Endothelial cell of hepatic sinusoid (primary cell): Measurements from ENCODE around the gene FAM168A.

Source experiments
- in situ Hi-C: cut with HindIII; loops from 2 replicates; pipeline ENCODE4 v1.10.0; 2017; ENCODE audit warnings: low sequenced_read_pairs

FAM168A gene

DNA sequence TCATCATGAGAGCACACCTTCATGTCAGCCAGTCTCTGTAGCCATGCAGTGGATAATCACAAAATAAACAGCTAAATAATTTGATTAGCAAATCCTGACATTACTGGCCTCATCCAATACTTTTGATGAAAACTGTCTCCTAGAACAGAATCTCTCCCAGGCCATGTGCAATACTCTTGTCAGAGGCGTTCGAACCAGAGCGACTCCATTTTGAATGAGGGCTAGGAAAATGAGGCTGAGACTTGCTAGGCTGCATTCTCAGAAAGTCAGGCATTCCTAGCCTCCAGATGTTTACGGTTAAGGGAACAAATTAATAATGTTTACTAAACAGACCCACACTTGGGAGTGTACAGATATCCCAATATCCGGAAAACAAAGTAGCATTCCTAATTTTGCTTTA is 69.9 kb downstream of the FAM168A start:
- in situ Hi-C loops = no loop called here

DNA sequence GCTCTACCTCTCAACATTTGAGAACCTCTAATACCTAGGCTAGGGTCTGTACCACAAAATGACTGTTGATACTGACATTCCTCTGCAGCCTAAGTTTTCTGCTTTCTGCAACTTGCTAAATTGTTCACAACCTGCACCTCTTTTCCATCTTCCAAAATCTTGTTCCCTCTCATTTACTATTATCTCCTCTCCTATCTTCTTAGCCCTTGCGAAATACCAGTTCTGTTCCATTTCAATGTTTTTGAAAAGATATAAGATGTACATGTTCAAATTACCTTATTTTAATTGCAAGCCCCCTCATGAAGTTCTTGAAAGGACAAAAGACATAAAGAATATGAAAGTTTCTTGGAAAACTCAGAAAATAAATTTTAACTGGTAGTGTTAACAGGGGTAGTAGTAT is 72.3 kb downstream of the FAM168A start:
- in situ Hi-C loops = no loop called here

GRCh38 chr11:73524774-73525173 is 73.1 kb downstream of the FAM168A start:
- in situ Hi-C loops = no loop called here

DNA sequence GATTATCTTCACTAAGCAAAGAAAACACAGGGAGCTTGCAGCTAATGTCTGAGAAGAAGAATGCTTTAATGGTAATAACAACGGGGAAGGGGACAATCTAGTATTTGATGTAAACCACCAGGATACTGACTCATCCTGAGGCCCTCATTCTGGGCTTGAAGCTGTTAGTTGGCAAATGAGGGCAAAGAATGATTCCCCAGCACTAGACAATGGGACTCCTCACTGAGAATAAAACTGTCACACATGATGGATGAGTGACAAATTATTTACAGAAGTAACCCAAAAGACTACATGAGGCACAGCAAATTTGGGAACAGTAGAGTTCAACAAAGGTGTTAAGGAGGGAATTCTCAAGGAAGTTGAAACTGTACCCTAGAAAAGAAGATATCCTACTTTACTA is 76.3 kb downstream of the FAM168A start:
- in situ Hi-C loops = no loop called here

GRCh38 chr11:73520353-73521061 is 77.4 kb downstream of the FAM168A start:
- in situ Hi-C loops = no loop called here

DNA sequence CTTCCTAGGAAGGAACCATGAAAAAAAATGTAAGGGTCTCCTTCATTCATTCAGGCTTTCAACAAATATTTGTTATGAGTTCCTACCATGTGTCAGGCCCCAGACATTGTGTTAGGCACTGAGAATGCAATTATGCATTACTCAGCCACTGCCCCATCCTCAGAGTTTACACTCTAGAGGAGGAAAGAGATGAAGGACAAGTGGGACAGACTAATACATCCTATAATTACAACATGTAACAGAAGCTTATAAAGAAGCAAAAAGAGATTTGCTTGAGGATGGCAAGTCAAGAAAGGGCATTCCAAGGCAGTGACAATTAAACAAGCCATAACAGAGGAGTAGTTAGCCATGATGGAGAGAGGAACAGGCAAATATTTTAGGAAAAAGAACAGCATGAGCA is 78.6 kb downstream of the FAM168A start:
- in situ Hi-C loops = no loop called here

GRCh38 chr11:73518195-73518594 is 79.7 kb downstream of the FAM168A start:
- in situ Hi-C loops = no loop called here

- in situ Hi-C loops = no loop called here
Observed at GRCh38 chr11:73516080-73516479, 81.8 kb downstream of the FAM168A start.

DNA sequence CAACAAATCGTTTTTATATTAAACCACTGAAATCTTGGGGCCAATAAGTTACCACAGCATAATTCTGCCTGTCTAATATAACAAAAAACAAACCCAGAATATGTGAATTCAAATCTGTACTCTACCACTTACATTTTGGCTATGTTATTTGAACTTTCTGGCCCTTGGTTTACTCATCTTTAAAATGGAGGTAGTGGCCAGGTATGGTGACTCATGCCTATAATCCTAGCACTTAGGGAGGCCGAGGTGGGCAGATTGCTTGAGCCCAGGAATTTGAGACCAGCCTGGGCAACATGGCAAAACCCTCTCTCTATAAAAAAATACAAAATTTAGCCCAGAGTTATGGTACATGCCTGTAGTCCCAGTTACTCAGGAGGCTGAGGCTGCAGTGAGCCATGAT is 84.2 kb downstream of the FAM168A start:
- in situ Hi-C loops = no loop called here

DNA sequence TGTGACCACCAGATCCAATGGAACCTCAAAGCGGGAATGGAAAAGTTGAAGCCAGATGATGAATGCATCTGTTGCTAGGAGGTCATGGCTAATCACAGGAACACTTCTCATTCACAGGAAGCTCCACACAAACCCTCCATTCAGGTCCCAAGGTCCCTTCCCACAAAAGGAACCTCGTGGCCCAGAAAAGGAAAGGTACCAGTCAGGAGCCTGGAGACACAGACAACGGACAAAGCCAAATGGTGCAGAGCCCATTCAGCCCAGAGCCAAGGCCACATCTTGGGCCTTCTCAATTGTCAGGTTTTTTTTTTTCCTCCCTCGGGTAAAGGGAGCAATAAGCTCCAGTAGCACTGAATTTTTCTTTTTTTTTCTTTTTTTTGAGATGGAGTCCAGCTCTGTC is 87.0 kb downstream of the FAM168A start:
- in situ Hi-C loops = no loop called here

DNA sequence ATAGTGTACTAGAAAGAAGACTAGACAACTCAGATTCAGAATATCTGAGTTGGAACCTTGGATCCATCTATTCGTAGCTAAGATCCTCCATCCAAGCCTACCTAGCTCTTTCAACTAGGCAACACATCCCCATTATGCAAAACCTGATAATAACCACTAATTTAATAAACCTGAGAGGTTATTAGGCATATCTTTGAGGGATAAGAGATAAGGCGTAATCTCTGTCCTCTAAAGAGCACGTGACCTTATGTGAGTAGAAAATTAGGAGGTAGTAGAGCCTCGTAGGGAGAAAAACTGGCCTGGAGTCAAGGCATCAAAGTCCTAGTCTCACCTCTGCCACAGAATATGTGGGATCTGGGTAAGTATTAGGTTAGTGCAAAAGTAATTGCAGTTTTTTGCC is 87.8 kb downstream of the FAM168A start:
- in situ Hi-C loops = no loop called here

DNA sequence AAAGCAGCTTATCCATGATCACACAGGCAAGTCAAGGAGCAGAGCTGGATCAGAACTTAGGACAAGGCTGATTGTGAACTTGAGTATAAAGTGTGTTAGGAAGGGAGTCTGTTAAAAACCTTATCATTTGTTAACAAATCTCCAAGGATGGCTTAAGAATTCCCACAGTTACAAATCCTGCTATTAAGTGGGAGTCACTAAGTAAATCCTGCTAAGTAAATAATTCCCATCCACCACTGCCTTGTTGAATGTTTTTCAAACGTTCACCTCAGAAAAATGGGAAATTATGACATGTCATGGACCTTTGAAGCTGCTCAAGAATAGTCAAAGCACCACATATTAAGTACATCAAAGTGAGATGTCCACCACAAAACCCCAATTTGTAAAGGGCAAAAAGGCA is 88.7 kb downstream of the FAM168A start:
- in situ Hi-C loops = no loop called here

DNA sequence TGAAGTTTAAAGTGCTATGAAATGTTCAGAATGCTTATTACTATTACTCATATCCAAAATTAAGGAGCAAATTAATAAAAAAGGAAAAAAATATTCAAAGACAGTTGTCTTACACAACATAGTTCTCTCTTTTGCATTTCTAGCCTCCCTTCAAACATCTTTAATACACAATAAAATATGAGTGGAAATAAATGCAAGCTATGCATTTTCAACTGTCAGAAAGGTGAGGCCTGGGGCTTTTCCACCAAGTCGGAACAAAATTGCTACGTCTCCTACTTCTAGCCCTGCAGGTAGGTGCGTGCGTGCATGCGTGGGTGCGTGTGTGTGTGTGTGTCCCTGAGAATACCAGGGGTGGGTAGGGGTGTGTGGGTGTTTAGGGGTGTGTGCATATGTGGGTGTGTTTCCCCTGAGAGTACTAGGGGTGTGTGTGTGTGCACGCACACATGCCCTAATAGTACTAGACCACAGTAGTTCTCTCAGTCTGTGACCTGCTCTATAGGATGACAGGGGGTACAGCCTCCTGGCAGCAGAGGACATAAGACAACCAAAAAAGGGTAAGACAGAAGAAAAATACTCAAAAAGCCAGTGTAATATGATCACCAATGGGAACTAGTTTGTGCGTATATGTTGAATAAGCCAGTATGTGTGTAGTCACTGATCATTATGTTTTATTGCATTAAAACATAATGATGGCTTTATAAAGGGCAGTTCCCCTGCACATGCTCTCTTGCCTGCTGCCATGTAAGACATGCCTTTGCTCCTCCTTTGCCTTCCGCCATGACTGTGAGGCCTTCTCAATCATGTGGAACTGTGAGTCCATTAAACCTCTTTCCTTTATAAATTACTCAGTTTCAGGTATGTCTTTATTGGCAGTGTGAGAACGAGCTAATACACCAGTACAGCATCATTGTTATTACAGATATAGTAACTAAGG is 89.4 kb downstream of the FAM168A start:
- in situ Hi-C loops = no loop called here

- in situ Hi-C loops = no loop called here
Observed at GRCh38 chr11:73507086-73507485, 90.8 kb downstream of the FAM168A start.

- in situ Hi-C loops = no loop called here
Observed at GRCh38 chr11:73506038-73506437, 91.9 kb downstream of the FAM168A start.

DNA sequence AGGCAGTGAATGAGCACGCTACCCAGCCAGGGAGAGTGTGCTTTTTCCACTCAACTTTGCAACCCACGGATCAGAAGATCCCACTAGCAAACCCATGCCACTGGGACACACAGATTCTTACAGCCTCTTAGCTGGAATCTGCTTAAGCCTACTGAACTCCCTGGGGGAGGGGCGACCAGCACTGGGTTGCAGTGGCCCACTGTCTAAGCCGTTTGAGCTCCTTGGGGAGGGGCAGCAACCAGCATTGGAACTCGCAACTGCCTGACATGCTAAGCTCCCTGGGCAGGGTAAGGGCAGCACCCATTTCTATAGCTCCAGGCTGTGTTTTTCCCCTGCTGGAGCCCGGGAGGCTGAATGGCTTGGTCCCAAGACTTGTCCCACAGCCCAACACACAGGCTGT is 99.6 kb downstream of the FAM168A start:
- in situ Hi-C loops = no loop called here

DNA sequence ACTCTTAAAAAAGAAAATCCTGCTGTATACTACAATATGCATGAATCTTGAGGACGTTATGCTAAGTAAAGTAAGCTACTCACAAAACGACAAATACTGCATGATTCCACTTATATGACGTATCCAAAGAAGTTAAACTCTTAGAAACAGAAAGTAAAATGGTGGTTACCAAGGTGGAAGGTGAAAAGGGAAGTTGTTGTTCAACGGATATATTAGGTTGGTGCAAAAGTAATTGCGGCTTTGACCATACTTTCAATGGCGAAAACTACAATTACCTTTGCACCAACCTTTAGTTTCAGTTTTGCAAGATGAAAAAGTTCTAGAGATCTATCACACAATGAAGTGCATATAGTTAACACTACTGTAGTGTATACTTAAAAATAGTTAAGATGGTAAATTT is 101.8 kb downstream of the FAM168A start:
- in situ Hi-C loops = no loop called here

DNA sequence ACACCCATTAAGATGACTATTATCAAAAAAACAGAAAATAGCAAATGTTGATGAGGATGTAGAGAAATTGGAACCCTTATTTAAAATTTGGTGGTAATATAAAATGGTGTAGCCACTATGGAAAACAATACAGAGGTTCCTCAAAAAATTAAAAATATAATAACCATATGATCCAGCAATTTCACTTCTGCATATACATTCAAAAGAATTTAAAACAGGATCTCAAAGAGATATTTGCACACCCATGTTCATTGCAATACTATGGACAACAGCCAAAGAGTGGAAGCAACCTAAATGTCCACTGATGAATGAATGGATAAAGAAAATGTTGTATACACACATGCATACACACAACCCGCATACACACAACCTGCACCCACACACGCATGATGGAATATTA is 102.2 kb downstream of the FAM168A start:
- in situ Hi-C loops = no loop called here

- in situ Hi-C loops = no loop called here
Observed at GRCh38 chr11:73493956-73494598, 103.8 kb downstream of the FAM168A start.

- in situ Hi-C loops = no loop called here
Observed at GRCh38 chr11:73481626-73482025, 116.3 kb downstream of the FAM168A start.

GRCh38 chr11:73480677-73481076 is 117.2 kb downstream of the FAM168A start:
- in situ Hi-C loops = no loop called here
